Fibroblast of peridontal ligament (primary cell): ENCODE results near the gene PPM1L.
"Not testable (repeated sequence)": the region's sequence is repeated elsewhere in the genome, so short reads cannot be mapped to it uniquely, and the experiment has no call there.

Experiments
- DNase-seq: peaks from one replicate; pipeline ENCODE4 v3.0.0-alpha.2; 2010; ENCODE audit errors: extremely low read depth

The PPM1L gene

DNA sequence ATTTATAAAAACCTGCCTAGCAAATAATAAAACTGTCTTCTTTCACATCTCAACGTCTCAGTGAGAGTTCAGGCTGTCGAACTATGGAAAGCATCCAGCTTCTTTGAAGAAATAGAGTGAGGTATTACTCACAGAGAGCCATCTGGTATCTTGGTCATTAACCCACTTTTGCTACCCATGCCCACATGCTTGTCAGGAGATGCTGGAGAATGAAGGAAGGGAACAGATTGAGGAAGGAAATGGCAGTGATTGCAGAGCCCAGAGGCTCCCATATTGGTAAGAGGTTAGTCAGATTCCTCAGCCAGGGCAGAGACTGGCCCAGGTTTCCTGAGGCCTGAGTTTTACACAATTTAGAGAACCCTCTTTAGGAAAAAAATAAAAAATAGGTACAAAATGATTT lies 230.0 kb downstream of the PPM1L start:
- no peak for DNase-seq

DNA sequence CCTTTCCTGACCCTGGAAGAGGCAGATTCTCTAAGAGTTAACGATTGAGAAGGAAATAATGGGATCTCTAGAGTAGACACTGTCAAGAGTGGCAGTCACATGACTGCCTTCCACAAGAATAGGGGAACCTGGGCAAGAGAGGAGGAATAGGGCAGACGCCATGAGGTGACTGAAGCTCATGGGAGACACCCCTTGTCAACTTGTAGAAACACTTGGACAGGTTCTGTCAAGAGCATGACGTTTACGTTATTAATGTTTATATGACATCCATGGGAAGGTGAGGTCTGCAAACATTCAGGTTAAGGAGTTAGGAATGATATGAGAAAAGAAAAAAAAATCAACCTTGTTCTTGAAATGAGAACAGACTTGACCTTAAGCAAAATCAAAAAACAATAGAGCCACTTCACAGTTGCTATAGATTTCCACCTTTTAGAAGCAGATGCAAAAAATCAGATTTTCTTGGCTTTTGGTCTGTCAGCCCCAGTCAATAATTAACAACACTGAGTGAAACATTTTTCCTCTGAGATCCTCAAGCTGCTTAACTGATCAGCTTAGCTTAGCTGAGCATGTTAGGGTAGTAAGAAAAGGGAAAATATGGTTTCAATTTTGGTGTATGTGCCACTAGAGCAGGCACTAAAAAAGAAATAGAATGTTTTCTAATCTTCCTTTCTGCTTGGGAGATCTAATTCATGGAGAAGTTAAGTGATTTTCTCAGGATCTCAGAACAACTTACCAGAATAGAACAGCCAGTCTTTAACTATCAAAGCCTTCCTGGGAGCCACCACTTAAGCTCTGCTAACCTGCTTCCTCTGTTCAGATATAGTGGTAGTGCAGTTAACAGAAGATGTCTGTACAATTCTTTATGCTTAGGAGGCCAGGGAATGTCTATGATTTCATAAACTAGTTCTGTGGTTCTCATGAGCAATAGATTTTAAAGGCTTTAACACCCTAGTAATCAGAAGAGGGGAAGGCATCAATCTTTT lies 232.2 kb downstream of the PPM1L start:
- DNase-seq: no peak

DNA sequence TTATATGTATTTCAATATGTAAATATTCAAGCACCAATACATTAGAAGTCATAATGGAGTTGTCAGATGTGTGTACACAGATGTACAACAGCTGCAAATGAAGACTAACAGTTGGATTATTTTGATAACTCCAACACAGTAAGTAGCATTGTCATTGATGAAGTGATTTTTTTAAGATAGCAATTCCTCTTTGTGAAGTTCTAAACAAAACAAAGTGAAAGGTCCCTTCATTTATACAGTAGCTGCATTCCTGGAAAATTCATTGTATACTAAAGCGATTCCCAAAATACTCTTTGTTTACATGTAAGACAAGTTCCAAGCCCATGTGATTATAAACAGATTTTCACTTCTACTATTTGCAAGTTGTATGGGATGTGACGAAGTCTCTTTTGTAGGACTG lies 234.4 kb downstream of the PPM1L start:
- peak; percentile 1 for DNase-seq

DNA sequence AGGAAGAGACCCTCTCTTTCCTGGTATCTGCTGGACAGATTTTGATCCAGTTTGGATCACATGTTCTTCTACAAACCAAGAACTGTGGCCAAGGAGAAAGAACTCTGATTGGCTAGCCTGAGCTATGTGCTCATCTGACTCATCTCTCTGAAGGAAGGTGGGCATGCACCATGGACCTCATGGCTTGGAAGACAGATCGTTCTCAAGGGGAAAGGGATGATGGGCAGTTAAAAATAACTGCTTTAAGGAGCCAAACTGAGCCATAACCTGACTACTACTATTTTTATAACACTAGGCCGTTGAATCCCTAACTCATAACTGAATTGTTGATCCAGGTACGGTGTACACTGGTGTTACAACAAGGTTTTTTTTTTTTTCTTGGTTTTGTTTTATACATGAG lies 236.7 kb downstream of the PPM1L start:
- DNase-seq: no peak

DNA sequence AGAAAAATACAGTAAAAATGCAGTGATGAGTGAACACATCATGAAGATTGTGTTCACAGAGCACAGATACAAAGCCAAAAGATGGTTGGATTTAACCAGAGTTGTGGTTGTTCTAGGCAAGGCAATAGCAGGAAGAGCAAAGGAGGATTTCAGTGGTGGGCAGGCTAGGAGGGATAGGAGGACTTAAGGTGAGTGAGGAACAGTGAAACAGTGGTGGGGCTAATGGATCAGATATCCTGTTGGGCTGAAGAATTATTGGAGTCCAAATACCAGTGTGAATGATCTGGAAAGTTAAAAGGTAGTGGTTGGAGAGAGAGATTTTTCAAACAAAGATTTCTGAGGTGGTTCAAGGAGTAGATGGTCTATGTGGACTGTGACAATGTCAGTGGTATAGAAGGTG lies 240.8 kb downstream of the PPM1L start:
- no peak for DNase-seq

DNA sequence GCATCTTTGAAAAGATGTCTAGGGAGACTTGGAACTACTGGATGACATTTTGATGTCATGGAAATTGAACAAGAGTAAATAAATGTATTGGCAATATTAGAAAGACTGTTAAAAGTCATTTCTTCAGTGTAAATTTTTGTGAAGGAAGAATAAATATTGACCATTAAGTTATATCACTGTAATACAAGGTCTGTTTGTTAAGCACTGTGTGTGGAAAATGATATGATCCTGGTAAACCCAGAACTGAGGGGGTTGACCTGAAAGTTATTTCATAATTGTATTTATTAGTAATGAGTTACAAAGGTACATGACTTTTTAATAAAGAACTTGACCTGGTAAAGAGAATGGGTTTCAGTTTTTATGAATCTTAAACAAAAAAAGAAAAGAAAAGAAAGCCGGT lies 242.6 kb downstream of the PPM1L start:
- DNase-seq: no peak

DNA sequence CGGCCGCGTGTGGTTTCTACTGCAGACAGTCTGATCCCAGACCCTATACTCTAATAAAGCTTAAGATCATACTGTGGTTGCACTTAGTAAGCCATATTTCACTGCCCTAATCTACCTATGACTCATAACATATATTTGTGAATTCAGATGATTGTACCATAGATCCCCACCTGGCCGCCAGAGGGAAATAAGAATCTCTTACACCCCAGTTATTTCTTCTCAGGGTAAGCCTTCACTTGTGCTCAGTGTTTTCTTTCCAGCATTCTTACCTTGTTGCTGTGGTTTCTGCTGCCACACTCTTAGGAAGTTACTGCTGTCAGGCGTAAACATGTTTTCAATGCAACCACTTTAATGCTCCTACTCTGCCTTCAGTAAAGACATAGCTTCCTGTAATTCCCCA lies 243.2 kb downstream of the PPM1L start:
- DNase-seq: no peak

DNA sequence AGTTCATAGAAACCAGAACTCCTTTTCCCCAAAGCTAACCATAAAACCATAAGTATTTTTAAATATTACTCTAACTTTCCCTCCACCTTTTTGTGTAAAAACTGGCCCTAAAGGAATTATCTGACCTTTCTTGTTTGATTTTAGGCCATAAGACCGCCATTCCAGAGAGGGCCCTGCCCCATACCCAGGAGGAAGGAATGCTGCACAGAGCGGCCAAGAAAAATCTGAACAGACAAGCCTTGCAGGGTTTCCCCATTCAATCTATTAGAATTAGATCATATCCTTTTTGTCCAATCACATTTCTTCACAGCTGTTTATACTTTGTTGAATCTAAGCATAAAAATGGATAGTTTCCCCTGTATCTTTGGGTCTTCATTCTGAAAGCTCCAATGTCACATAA lies 252.1 kb downstream of the PPM1L start:
- DNase-seq: no peak

DNA sequence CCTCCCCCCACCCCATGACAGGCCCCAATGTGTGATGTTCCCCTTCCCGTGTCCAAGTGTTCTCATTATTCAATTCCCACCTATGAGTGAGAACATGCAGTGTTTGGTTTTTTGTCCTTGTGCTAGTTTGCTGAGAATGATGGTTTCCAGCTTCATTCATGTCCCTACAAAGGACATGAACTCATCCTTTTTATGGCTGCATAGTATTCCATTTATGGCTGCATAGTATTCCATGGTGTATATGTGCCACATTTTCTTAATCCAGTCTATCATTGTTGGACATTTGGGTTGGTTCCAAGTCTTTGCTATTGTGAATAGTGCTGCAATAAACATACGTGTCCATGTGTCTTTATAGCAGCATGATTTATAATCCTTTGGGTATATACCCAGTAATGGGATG lies 254.1 kb downstream of the PPM1L start:
- DNase-seq: not testable (repeated sequence)

DNA sequence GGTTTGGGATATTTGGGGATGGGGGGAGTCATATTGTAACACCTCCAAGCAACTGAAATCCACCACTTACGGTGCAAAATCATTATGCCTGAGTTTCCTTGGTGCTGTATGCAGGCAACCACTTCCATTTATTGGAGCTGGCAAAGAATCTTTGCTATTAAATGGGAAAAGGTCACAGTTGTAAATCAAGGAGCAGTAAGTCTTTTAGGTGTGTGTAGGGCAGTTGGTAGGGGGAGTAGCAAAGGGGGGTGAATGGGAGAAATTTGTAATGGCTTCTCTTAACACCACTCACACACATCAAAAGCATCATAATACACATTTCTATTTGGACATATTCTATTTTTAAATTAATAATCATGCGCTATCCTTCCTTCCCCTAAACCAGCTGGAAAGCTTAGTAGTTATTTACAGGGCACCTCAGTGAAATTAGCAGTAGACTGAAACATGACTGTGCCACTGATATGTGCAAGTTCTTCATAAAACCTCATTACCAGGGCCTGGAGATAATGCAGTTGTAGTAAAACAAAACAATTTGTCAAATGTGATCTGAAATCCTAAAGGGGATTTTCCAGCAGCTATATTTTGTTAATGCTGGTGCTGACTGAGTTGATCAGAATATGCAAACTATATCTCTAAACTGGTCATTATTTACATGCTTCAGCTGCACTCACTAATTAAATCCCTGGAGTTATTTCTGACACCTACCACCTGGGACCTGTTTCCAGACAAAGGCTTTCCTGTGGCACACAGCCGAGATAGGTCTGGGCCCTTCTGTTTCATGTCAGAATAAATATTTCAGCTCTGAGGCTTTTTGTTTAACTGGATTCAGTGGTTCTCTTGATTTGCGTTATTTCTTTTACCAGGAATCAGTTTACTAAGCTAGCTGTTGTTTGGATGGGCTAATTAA lies 259.1 kb downstream of the PPM1L start:
- no peak for DNase-seq

DNA sequence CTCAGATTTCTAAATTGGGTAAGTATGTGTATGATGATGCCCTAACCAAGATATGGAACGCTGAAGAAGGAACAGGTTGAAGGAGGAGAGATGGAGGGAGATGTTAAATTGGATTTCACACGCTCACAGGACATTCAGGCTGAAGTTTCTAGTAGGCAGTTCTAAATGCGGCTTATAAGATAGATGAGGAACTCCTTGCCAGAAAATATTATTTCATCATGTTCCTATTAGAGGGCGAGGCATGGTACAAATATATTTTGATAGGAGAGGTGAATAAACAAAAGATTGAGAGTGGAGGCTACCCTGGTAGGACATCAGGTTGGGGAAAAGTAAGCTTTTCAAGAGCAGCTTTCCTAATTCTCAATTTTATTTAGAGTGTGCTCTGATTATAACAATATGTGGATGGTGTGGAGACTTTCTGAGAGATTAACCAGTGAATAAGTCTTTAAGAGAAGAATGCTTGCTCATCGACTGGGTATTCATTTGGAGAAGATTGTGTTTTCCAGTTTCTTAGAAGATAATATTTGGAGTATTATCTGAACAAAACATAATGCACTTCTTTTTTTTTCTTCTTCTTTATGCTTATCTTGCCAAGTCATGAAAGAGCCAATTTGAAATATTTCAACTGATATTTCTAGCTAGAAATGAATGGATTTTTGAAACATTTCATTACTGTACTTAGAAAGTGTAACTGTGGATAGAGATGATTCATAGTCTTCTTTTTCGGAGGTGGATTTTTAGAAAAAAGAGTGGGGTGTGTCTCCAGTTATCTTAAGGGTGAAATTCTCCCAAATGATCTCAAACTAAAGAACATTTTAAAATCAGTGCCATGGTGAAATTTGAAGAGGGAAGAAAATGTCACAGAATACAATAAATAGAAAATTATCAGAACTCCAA lies 260.6 kb downstream of the PPM1L start:
- DNase-seq: no peak

DNA sequence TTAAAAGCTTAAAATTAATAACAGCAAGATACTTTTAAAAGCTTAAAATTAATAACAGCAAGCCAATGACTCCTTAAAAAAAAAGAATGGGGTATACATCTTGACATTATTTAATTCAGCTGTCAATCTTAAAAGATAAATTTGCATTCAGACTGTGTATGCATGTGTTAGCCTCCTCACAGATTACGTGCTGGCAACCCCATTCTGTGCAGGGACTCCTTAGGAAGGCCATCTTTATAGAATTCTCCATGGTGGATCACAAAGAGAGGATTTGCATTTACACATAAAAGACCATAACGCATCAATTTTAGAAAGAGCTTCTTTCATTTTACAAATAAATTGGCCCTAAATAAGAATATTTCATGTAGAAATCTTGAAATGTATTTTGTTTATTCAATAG lies 261.9 kb downstream of the PPM1L start:
- no peak for DNase-seq

DNA sequence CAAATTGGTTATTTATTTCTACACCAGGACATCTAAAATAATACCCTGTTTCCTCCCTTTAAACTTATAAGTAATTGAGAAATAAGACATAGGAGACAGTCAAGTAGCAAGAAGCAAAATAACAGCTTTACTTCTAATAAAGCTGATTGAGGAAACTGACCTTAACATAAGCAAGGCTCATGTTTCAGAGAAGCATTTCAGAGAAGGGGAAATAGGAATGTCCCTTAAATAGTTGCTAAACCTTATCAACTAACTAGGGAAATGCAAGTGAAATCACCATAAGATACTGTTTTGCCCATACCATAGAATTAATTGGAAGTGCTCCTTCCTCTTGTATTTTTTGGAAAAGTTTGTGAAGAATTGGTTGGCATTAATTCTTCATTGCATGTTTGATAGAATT lies 264.2 kb downstream of the PPM1L start:
- DNase-seq: no peak

DNA sequence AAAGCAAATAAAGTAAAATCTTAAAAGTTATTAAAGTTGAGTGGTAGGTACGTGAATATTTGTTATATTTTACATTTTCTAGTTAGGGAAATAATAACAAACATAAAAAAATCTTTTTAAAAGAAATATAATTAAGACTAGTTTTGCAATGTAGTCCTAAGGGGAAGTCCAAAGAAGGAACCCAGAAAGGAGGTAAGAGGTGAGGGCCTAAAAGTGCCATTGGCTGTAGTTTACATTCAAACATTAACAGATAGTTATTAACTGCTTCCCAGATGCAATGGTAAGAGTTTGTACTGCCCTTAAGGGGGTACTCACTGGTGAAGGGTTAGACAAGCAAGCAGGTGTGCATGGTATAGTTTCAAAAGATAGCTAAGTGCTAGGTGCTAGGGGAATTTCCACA lies 269.9 kb downstream of the PPM1L start:
- no peak for DNase-seq

DNA sequence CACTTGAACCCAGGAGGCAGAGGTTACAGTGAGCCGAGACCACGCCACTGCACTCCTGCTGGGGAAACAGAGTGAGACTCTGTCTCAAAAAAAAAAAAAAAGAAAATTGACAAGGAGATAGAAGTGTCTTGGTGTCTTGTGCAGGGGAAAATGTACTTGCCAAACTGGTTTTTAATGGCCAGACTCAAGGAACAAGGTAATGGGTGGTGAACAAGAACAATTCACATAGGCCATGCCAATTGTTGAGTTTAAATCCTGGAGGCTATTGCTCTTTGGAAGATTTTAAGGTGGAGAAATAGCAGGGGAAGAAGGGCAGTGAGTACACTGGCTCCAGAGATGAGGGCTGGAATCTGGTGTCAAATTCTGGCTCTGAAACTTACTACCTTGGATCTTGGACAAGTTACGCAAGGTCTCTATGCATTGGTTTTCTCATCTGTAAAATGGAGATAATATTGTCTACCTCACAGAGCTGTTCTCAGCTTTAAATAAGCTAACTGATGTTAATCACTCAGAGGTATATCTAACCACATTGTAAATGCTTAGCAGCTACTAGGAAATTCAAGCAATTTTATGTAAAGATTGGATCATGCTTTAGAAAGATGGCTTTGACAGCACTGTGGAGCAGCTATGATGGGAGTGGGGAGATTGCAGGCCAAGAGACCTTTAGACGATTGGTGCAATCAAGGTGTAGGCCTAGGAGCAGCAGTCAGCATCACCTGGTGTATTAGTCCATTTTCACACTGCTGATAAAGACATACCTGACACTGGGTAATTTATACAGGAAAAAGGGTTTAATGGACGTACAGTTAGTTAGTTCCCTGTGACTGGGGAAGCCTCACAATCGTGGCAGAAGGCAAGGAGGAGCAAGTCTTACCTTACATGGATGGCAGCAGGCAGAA lies 270.8 kb downstream of the PPM1L start:
- no peak for DNase-seq

DNA sequence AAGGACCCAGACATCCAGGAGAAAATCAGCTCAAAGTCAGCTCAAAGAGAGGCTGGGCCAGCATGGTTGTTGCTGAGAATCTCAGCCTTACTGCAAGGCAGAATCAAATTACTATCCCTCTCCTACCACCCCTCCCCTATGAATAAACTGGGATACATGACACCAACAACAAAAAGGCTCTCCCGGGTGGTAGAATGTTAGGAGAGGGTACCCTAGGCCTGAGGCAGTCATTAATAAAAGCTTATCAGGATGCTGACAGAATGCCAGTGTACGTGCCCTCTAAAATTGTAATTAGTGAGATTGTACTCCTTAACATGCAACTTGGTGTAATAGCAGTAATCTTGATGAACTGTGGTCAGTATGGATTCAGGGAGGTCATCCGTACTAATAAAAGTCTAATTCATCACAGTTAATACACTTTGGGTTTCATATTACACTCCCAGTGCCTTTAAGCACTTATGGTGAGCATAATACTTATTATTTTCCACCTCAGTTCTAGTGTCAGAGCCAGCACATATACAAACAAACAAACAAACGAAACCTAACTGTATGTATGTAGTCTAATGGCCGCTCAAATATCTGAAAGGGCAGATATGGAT lies 272.6 kb downstream of the PPM1L start:
- no peak for DNase-seq

DNA sequence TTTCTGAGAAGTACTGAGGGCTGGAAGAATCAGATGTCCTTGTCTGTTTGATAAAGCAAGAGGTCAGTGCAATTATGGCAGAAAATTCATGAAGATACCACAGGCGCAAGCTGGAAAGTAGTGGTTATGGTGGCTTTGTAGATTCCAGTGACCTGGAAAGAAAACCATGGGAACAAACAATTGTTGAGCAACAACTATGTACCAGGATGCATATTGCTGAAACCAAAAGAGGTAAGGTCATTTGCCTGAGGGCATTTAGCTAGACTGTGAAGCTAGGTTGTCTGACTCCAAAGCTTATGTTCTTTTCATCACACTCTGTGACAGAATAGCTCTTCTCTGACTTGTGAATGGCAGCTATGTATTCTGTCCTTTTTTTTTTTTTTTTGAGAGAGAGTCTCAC lies 275.1 kb downstream of the PPM1L start:
- no peak for DNase-seq

DNA sequence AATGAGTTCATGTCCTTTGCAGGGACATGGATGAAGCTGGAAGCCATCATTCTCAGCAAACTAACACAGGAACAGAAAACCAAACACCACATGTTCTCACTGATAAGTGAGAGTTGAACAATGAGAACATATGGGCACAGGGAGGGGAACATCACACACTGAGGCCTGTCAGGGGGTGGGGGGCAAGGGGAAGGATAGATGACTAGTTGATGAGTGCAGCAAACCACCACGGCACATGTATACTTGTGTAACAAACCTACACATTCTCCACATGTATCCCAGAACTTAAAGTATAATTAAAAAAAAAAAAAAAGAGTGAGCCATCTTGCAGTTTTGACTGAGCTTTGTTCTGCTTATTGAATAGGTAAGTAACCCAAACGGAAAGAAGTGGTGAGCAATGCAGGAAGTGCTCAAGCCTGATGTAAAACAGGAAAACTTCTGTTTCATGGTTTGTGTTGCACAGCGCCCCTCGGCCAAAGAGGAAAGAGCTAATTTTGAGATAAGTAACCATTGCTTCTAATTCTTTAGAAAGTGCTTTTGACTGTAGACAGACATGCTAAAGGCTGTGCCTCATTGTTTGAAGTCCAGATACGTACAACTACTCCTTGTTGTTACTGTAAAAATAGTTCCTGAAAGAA lies 279.0 kb downstream of the PPM1L start:
- DNase-seq: not testable (repeated sequence)

DNA sequence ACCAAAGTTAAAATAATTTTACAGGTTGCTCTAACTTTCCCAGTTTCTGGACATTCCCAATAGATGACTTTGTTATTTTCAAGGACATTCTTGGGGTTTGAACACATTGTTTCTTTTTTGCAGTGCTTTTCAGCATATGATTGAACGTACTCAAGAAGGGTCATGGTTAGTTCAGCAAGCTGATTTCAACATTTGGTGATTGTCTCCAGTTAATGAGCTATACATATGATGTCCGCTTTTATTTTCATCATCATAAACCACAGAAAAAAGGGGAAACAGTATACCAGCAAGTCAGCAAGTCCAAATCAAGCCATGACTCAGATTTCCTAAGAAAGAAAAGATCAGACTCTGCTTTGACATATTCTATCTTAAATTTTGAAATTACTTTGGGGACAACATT lies 279.7 kb downstream of the PPM1L start:
- peak; percentile 91 for DNase-seq

DNA sequence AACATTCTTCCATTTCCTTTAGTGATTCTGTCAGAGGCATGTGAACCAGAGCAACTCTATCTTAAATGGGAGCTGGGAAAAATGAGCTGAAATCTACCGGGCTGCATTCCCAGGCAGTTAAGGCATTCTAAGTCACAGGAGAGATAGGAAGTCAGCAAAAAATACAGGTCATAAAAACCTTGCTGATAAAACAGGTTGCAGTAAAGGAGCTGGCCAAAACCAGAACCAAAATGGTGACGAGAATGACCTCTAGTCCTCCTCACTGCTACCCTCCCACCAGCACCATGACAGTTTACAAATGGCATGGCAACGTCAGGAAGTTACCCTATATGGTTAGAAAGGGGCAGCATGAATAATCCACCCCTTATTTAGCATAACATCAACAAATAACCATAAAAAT lies 282.7 kb downstream of the PPM1L start:
- DNase-seq: peak; percentile 10
